Measurements from ENCODE around the gene DOCK6. TPM values are rescaled to one million over a fixed set of nuclear protein-coding genes. Genes with fewer than 3 reads are reported as not detected.
A peak's percentile ranks its signal among the peaks of the same experiment; 100 is the strongest.

DOCK6 gene
- total and polyA plus RNA-seq, 8 donors: 18.0 to 79.0 (median 30.7) TPM

DNA sequence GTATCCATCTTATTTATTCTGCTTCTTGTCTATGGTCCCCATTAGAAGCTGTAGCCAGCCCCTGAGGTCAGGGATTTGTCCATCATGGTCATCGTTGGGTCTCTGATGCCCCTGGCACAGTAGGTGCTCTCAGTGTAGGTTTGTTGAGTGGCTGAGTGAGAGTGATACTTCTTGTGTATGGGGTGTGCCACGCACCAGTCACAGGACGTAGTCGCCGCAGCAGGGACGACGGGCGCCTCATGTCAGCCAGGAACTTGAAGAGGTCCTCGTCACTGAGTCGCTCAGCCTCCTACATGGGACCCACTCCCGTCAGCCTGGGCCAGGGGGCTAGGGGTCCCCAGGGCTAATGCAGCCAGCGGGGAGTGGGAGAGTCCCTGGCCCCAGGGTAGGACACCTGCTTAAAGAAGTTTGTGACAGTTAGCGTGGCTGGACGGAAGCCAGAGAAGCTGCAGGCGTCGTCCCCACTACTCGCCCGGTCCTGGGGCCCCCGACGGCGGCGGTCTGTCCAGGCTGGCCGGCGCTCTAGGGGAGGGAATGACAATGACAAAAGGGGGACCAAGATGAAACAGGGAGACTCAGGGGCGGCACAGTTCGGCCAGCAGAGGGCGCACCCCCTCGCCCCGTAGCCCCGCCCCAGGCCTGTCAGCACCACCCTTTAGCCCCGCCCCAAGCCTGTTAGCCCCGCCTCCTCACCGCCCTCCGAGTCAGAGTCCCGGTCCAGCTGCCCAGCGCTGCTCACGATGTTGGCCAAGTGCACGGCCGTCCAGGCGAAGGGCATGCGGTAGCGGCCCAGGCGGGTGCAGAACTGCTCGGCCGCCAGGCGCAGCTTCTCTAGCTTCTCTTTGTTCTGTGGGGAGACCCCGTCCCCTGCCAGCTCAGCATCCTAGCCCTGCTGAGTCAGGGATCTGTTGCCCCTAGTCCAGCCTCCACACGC lies 19.2 kb downstream of the DOCK6 start:
- WGBS, 2 donors: 51 to 55% methylated on average over 41 to 48 of the region's 48 CpGs
- H3K4me1 ChIP-seq: no peaks in the 10 kb centered on the region
- no peak for FAIRE-seq
- no peaks in the 10 kb centered on the region for H3K27me3 ChIP-seq
- intact Hi-C loops (cut with DNase I): no loop called here
- peaks cover 0 to 9% (median 0%) of the 10 kb centered on the region in 3 donors for H3K36me3 ChIP-seq
- H3K4me3 ChIP-seq: no peak overlapping the region
- TF ChIP-seq, protein P1, sequence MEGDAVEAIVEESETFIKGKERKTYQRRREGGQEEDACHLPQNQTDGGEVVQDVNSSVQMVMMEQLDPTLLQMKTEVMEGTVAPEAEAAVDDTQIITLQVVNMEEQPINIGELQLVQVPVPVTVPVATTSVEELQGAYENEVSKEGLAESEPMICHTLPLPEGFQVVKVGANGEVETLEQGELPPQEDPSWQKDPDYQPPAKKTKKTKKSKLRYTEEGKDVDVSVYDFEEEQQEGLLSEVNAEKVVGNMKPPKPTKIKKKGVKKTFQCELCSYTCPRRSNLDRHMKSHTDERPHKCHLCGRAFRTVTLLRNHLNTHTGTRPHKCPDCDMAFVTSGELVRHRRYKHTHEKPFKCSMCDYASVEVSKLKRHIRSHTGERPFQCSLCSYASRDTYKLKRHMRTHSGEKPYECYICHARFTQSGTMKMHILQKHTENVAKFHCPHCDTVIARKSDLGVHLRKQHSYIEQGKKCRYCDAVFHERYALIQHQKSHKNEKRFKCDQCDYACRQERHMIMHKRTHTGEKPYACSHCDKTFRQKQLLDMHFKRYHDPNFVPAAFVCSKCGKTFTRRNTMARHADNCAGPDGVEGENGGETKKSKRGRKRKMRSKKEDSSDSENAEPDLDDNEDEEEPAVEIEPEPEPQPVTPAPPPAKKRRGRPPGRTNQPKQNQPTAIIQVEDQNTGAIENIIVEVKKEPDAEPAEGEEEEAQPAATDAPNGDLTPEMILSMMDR (IDR thresholded peaks at IDR 0.05): peak; percentile 44 to 69 (median 63)
- no peaks in the 10 kb centered on the region for H3K9me3 ChIP-seq
- H3K27ac ChIP-seq: peak overlapping the region in 1 of 4 donors; percentile 22
- DNase-seq: peak; percentile 90 to 98 (median 94)
- peak; percentile 90 to 99 (median 96) for ATAC-seq

DNA sequence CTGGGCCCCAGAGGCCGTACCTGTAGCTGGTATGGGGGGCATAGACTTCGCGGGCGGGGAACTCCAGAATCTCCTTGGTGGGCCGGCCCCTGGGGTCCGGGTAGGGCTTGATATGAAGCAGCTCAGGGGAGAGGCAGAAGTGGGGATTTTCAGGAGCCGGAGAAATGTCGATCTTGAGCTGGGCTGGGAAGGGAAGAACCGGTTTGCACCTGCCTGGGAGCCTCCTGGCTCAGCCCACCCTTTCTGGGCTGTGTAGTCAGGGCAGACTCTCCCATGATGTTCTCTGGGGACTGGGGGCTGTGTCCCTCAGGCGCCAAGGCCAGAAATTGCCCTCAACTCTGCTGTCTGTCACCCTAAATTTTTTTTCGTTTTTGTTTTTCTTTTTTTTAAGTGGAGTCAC lies 20.3 kb downstream of the DOCK6 start:
- intact Hi-C loops (cut with DNase I): no loop called here
- whole genome bisulfite sequencing, 2 donors: 81 to 84% methylated on average over 11 of the region's 11 CpGs
- ATAC-seq: no peak
- Histone ChIP-seq H3K27ac (no peak overlapping the region), H3K9me3 (no peaks in the 10 kb centered on the region), H3K4me1 (no peaks in the 10 kb centered on the region), H3K4me3 (no peak overlapping the region), H3K27me3 (no peaks in the 10 kb centered on the region), H3K36me3 (peaks cover 0 to 9% (median 0%) of the 10 kb centered on the region in 3 donors)
- TF ChIP-seq, protein P1 (IDR thresholded peaks at IDR 0.05): no peak
- DNase-seq: no peak
- no peak for FAIRE-seq

DNA sequence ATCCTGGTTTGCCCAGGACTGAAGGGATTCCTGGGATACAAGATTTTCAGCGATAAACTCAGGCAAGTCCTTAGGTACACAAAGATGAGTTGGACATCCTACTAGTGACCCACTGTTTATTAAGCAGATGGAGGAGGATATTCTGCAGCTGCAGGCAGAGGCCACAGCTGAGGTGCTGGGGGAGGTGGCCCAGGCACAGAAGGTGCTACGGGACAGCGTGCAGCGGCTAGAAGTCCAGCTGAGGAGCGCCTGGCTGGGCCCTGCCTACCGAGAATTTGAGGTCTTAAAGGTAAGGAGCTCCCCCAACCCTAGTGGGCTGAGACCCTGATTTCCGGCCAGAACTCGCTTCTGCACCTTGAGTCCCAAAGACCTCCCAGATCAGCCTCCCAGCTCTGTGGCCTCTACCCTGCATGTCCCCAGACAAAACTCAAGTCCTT lies 22.3 kb downstream of the DOCK6 start:
- DNase-seq (no peak), ATAC-seq (no peak), FAIRE-seq (no peak)
- Histone ChIP-seq H3K4me3 (no peak overlapping the region), H3K9me3 (no peaks in the 10 kb centered on the region), H3K27me3 (no peaks in the 10 kb centered on the region), H3K36me3 (peaks cover 0 to 9% (median 0%) of the 10 kb centered on the region in 3 donors), H3K4me1 (no peaks in the 10 kb centered on the region), H3K27ac (no peak overlapping the region)
- TF ChIP-seq, protein P1 (IDR thresholded peaks at IDR 0.05): no peak
- intact Hi-C loops (cut with DNase I): no loop called here
- WGBS, 2 donors: 96 to 99% methylated on average over 8 of the region's 8 CpGs

DNA sequence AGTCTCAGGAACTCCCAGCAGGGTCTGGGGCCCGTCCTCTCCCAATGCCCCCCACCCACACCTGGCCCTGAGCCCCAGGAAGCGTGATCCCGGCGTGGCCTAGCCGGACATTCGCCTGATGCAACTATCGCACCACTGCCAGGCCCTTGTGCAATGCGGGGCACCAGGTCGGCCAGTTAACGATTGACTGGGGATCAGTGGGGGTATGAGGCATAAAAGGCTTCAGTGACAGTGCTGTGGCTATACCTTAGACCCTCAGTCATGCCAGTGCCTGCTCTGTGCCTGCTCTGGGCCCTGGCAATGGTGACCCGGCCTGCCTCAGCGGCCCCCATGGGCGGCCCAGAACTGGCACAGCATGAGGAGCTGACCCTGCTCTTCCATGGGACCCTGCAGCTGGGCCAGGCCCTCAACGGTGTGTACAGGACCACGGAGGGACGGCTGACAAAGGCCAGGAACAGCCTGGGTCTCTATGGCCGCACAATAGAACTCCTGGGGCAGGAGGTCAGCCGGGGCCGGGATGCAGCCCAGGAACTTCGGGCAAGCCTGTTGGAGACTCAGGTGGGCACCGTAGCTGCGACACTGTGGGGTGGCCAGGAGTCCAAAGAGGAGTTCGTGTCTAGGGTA lies 22.8 kb downstream of the DOCK6 start, which contains the start of gene ANGPTL8:
TSS of gene ANGPTL8 (plus strand) at position 243 of the 624 bp plus-strand sequence. CDS start at position 262, 19 bp downstream.
- Histone ChIP-seq H3K4me1 (no peaks in the 10 kb centered on the region), H3K9me3 (no peaks in the 10 kb centered on the region), H3K4me3 (no peak within 1 kb of the TSS), H3K27me3 (no peaks in the 10 kb centered on the region), H3K27ac (no peak within 1 kb of the TSS), H3K36me3 (peaks cover 0 to 9% (median 0%) of the 10 kb centered on the region in 3 donors)
- TF ChIP-seq, protein P1 (IDR thresholded peaks at IDR 0.05): no peak
- intact Hi-C loops (cut with DNase I): no loop called here
- FAIRE-seq (no peak), DNase-seq (no peak), ATAC-seq (no peak)
- WGBS, 2 donors: 95% methylated on average over 23 of the region's 23 CpGs

Data from pancreas (tissue), 10 donors.